Stimulated activated CD4-positive, alpha-beta T cell treated with anti-CD3 and anti-CD28 coated beads, TNF-alpha, amount 100 ng/mL, for 4 hours (primary cell): ENCODE results near the gene CHERP.

ENCODE experiments used
- DNase-seq, 3 experiments: peaks; one replicate each; pipeline ENCODE4 v3.0.0-alpha.2; 2020; ENCODE audit warnings: low read depth in 3 of 3

The CHERP gene, protein sequence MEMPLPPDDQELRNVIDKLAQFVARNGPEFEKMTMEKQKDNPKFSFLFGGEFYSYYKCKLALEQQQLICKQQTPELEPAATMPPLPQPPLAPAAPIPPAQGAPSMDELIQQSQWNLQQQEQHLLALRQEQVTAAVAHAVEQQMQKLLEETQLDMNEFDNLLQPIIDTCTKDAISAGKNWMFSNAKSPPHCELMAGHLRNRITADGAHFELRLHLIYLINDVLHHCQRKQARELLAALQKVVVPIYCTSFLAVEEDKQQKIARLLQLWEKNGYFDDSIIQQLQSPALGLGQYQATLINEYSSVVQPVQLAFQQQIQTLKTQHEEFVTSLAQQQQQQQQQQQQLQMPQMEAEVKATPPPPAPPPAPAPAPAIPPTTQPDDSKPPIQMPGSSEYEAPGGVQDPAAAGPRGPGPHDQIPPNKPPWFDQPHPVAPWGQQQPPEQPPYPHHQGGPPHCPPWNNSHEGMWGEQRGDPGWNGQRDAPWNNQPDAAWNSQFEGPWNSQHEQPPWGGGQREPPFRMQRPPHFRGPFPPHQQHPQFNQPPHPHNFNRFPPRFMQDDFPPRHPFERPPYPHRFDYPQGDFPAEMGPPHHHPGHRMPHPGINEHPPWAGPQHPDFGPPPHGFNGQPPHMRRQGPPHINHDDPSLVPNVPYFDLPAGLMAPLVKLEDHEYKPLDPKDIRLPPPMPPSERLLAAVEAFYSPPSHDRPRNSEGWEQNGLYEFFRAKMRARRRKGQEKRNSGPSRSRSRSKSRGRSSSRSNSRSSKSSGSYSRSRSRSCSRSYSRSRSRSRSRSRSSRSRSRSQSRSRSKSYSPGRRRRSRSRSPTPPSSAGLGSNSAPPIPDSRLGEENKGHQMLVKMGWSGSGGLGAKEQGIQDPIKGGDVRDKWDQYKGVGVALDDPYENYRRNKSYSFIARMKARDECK

DNA sequence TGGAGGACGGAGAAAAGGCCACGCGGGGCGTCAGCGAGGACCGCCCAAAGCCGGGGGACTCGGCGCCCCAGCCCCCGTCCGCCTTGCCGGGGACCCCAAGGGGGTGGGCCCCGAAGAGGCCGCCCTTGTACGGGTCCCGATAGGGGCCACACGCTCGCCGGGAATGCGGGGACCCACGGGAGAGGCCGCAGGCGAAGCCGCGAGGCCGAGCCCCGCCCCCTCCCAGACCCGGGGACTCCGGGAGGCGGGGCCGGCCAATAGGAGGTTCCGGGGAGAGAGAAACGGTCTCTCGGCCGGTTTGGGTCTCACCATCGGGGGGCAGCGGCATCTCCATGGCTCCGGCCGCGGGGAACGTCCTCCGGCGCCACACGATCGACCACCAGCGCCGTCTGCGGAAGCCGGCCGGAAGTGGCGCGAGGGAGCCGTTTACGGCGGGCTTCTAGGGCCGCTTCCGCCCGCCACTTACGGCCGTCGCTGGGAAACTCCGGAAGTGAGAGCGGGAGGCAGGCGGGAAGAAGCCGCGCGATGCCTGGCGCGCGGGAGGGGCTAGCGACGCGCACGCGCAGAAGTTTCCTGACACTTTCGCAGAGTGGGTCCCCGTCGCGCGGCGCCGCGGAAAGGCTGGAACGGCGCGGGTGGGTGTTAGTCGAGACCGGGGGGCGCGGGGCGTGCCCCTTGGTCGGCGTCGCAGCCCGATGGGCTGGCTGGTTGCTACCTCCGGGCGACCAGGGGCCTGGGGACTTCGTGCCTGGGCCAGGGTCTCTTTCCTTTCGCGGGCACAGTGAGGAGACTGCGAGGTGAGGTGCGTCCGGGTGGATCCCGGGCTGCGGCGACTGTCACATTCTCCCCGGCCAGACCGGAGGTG lies at the start of gene CHERP:
CHERP (minus strand) TSS at position 393 of the 865 bp plus-strand sequence; CDS start at position 334, 59 bp downstream.
- DNase-seq: peak; percentile 88 to 90 (median 90)

DNA sequence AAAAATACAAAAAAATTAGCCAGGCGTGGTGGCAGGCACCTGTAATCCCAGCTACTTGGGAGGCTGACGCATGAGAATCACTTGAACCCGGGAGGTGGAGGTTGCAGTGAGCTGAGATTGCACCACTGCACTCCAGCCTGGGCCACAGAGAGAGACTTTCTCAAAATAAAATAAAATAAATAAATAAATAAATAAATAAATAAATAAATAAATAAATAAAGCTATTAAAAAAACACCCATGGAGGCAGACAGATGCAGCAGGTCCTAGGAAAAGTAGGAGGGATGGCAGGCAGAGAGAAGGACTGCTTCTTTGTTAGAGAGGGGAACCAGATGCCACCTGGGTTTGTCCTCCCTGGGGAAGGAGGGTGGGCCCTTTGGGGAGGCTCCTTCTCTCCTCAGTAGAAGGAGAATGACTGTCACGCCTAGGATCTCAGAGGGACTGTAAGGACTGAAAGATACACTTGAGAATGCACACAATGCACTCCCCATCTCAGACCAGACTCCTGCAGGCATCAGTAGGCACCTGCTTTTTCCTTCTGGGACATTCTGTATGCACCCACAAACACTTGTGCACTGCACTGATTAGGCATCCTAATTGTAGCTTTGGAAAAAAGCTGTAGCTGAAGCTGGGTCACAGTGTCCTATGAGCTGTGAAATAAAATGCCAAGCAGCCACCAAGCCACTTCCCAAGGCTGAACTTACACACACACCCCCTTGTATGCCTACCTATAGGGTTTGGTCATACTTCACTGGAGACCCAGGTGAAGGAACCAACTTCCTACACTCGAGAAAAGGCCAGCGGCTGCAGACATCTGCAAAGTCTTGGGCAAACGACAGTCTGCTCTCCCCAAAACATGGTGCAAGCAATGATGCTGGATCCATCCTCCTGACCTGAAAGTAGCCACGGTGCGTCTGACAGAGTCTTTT lies 48.9 kb upstream of the CHERP start:
- no peak for DNase-seq

DNA sequence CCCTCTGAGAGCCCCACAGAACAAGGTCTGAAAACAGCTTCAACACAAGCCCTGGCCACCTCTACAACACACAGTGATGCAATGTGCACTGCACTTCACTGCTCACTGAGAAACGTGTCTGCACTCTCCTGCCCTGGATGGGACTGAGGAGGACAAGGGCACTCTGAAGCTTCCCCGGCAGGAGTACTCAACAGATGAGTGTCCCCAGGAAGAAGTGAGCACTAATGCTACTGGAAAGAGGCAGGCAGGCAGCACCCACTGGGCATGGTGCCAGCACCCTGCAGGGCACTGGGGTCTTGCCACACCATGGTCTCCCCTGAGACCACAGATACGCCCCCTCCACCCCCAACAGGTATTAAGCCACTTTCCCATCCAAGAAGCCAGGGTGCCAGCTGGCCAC lies 47.7 kb upstream of the CHERP start:
- DNase-seq: no peak

DNA sequence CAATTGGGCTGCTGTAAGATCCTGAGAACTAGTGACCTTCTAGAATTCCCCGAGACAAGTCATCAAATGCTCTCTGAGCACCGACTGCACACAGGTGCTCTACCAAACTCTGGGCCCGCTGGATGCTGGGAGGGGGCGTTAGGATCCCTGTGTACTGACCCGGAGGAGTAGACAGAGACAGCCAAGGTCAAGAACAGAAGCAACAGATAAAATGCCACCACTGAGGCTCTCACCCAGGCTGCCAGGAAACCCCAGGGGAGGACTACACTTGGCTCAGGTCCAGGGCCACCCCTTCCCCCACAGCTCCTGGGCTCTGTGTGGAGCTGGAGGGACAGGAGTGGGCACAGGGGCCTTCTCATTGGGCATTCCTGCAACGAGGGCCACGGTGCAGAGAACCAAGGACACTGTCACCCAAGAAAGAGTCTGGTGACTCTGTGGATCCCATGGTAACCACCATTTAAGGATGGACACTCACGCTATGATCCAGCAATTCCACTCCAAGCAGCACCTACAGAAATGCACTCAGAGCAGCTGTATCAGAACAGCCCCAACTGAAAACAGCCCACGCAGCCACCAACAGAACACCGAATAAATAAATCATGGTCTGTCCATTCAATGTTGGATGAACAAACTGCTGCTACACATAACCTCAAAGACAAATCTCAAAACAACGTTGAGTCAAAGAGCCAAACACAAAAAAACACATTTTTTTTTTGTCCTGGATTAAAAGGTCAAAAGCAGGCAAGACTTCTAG lies 46.8 kb upstream of the CHERP start:
- DNase-seq: no peak

DNA sequence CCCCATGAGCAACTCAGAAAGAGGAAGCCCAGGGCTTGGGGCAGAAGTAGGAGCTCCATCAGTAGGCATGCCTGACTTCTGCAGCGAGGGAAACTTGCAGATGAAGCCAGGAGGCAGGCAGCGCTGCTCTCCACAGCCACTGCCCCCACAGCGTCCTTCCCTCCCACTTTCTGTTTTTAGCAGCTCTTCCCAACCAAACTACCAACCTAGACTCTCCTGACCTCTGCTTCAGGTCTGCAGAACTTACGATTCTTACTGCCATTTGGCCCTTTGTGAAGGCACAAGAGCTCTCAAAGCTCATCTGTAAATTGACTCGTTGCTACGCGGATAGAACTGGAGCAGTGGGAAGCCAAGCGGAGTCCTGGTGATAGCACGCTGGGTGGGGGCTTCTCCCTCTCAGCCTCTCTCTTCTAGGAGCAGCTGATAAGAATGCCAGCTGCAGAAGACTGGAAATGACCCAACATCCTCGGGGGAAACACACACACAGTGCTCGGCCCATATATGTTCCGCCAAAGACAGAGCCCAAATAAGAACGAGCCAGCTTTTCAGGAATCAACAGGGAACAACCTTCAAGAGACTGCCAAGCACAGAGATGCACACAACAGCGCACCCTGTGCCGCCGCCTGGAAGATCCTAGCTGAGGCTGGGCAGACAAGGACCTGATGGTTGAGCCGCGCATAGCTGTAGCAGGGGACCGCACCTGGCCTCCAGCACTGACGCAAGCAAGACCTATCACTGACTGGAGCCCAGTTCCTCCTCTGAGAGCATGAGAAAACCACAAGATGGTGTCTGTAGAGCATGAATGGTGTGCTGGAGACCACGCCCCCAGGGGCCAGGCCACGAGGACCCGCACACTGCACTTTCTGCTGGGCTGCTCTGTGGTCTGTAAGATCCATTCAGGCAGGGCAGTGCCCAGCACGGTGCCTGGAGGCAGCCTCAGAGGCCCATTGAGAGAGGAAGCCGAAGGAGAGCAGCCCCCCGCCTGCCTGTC lies 45.9 kb upstream of the CHERP start:
- no peak for DNase-seq

DNA sequence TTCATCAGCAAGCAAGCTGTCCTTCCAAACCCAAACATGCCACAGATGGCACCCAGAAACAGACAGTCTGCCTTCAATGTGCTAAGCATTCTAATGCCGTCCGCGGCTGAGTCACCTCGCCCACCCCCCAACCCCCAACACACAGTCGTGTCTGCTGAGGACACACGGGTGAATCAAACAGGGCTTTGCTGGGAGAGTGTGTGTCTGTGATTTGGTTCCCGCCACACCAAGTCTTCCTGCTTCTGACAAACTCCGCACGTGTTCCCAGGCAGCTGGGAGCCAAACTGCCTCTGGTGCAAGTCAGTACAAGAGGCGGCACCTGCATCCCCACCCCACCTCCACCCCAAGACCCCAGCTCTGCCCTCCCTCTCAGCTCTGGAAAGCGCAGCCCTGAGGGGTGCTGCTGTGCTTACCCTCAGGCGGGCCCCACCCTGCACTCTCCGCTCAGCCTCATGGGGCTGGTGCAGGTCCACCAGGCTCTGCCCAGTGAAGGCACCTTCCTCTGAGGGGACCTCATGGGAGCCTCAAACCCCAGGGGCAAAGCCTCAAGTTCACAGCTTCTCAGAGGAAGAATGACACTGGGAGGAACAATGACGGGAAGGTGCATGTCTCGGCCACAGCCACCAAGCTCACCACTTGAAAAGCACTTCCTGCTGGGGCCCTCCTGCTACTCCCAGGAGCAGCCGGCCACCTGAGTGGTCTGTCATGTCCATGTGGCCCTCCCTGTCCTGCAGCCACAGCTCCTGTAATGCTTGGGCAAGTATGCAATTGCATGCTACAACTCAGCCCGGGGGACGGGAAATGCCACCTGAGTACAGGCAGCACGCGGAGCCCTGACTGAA lies 45.0 kb upstream of the CHERP start:
- peak in 2 of 3 experiments; percentile 54 to 55 for DNase-seq

DNA sequence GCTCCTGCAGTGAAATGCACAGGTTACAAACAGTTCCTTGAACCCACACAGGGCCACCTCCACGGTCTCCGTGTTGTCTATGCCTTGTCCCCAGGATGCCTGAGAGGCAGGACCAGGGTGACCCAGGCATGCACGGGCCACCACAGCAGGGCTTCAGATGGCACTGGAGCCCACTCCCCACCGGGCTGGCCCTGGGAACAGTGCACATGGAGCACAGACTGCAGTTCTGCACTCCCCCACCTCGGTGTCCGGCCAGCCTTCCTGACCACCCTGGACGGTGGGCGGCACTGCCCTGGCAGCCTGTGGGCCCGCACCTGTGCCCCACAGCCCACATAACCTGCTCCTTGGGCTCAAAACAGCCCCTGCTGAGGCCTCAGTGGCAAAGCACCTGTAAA lies 44.2 kb upstream of the CHERP start:
- no peak for DNase-seq

DNA sequence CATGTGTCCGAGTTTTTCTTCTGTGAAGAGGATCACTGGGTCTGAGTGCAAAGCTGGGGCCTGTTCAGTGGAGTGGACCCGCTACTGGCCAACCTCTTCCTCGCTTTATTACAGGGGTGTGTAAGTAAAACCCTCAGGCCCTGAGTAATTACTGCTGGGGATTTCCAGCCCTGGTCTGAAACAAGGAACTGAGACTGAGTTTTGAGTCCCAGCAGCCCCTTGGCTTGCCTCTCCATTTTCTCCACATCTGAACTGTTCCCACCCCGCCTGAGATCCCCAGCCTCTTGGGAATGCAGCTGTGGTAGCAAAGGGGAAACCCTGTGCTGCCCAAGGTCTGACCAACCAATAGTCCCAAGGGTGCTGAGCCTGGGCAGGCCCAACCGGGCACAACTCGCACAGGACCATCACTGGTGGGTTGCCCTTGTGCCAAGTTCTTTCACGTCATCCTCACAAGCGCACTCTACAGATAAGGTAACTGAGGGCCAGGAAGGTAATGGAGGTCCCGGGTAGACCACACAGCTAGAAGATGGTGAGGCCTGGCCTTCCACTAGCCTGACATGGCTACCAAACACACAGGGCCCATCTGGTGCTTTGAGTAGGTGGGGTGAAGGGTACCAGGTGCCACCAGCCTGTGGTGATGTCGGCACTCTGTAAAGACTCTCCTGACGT lies 43.7 kb upstream of the CHERP start:
- no peak for DNase-seq

DNA sequence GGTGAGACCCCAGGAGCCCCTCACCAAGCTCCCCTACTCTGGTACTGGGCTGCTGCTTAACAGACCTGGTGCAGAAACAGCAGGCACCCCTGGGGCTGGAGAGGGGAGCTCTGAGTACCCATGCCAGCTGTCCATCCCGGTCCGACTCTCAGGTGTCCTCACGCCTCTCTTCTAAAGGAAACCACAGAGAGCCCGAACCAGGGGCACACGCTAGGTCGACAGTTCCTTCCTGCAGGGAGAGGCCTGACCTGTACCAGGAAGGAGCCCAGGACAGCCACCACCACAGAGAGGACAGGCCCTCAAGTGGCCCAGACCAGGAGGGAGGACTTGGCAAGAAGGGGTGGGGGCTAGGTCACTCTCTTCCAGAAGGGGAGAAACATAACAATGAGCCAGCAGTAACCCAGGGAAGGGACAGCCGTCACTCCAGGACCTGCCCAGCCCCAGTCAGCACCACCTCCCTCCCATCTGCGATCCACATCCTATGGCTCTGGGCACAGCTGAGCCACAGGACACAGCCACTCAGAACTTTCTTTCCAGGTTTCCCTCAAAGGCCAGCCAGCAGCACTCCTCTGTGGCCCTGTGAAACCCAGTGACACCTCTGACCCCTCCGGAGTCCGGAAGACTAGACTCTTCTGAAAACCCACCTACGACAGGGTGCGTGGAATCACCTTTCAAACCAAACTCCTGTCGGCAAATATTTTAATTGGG lies 43.0 kb upstream of the CHERP start:
- no peak for DNase-seq

DNA sequence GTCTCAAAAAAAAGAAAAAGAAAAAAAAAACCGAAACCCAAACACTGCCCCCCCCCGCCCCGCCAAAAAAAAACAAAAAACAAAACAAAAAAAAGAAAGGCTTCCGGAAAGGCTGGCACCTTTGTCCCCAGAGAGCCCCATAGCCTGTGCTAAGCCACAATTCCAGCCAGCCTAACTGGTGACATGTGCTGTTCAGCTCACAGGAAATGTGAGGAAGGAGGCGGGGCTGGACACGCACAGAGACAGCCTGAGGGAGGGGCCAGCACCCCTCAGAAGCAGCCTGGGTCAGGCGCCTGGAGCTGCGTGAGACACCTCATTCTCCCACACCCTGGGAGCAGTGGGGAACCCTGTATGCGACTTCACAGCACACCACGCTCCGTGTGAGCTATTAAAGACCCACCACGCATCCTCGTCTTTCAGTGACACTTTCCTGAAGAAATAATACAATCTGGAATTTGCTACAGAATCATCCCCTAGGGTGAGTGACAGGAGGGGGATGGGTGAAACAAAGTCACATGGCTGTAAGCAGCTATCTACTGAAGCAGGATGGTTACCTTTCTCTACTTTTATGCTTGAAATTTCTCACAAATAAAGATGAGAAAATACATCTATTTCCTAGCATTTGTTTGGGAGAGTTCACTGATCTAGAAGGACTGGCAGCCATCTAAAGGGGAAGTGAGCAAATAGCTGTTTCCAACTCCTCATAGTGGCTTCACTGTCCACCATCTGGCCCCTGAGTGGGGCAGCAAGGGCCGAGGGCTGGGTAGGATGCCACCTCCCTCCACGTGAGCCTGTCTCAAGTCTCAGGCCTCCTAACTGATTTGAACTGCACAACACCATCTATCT lies 42.2 kb upstream of the CHERP start:
- peak; percentile 61 to 81 (median 74) for DNase-seq

DNA sequence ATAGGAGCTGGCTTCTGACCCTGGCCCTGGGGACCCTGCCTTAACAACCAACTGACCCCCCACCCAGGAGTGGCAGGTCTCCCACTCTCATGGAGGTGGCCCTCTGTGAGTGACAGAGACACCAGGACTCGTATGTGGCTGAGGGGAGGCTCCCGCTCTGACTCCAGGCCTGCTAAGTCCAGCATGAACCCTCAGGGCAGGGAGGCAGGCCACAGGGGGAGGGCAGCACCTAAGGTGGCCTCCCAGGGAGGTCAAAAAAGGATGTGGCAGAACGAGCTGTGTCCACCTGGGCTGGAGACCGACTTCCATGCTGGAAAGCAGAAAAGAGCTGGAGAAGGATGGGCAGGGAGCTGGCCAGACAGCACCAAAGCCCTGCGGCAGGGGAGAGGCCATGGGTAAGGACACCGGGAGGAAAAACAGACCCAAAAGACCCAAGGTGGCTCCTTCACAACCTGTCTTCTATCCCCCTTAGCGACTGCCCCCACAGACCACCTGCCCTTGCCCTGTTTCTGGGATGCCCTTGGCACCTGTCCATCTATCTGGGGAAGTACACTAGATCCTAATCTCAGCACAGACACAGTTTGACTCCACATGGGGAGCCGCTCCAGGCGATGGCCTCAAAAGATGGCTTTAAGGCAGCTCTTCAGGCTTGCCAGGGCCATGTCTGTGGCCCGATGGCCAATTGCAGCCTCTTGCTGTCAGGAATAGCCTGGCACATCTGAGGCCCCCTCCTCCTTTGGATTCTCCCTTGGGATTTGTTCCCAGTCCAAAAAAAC lies 40.4 kb upstream of the CHERP start:
- no peak for DNase-seq

DNA sequence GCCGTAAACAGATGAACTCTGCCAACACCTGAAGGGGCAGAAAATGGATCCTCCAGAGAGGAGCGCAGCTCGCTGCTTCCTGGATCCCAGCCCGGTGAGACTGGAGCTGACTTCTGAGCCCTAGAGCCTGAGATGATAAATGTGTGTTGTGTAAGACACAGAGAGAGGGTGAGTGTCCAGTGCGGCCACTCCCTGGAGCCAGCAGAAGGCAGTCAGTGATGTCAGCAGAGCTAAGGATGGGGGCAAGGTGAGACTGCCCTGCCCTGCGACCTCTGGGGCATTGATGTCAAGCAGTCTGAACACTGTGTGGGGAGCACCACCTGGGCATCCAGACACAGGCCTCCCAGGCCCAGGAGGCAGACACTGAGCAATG lies 39.7 kb upstream of the CHERP start:
- DNase-seq: no peak

DNA sequence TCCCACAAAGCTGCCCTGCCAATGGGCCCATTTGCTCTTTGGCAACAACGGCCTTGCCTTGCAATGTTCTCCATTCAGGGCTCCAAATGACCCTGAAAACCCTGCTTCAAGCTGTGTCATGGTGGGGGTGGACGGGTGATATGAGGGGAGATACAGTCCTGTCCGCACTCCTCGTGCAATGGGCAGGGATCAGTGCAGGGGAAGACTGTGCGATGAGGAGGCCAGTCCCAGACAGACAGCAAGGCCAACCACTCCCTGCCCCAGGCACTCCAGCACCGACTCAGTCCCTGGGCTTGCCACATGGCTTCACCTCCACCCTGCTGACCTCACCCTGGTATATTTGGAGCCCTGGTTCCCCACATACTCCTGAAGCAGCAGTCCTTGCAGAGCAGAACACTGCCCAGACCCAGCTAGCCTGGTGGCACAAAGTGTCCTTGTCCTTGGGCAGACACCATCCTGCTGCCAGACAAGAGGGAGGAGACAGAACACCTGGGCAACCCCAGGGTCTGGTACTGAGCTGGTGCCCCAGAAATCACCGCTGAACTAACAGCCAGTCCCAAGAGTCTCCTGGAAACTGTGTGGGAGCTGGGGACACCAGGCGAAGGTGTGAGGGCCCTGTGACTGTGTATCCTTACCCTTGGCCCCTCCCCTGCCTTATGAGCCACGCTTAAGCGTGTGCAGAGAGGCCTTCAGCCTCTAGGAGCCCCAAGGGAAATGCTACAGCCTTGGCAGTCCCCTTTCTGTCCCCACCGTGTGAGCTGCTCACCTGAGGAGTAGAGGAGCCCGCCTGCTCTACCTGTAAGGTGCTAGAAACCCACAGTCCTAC lies 39.1 kb upstream of the CHERP start:
- DNase-seq: no peak

DNA sequence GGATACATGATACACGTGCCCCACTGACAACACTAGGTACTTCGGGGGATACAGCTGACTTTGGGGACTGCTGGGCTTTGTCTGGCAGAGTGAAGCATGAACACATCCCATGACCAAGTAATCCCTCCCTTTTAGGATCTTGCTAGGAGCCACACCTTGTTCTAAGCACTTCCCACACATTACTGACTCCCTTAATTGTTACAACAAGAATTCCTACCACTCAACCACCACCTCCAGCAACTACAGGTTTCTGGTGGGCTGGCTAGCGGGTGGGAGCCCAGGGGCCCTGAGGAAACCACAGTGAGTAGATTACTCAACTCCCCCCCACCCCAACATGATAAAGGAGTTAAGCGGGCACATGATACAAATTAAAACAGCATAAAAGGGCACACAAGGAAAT lies 37.1 kb upstream of the CHERP start:
- DNase-seq: no peak
